Measurements from ENCODE around the gene DGKB.

The DGKB gene

DNA sequence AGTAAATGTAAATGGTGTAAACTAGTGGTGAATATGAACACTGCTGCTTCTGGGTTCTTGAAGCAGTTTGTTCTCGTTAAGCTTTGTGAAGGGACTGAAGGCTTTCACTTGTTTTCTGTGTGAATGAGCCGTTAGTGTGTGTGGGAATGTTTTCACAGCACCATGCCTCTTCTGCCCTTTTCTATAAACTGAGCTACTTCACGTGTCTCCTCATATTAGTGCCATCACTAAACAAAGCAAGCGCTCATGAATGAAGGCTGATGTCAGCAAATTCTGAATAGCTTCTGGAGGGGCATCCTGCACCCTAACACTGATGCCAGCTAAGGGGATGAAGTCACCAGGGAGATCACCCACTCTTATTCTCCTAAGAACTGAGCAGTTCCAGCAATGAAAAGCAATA, 707.5 kb downstream of the DGKB start:
- no peak for DNase-seq

DNA sequence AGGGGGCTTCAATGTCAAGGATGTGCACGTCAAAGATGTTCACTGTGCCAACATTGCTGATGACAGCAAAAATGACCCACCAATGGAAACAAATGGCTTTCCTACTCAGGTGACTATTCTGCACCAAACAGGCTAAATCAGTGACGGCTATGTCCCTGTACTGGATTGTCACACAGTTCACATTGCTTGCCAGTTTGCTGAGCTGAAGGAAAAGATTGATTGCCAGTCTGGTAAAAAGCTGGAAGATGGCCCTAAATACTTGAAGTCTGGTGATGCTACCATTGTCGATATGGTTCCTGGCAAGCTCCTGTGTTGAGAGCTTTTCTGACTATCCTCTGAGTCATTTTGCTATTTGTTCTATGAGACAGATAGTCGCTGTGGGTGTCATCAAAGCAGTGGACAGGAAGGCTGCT, 710.9 kb downstream of the DGKB start:
- no peak for DNase-seq

DNA sequence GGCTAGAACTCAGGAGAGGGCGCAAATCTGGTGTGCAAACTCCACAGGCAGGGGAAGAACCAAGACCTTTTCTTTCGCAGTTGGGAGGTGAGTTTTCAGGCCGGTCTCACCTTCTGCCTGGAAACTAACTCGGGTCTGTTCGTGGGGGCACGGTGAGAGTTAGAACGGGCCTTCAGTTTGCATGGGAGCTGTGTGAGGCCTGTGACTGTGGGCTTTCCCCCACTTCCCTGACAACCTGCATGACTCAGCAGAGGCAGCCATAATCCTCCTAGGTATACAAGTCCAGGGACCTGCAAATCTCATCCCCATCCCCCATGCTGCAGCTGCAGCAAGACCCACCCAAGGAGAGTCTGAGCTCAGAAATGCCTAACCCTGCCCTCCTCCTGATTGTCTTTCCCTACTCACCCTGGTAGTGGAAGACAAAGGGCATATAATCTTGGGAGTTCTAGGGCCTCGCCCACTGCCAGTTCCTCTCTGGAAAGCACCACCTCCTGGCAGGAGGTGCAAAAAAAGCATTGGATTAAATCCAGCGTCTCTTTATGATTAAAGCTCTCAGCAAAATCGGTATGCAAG, 718.2 kb downstream of the DGKB start:
- no peak for DNase-seq

DNA sequence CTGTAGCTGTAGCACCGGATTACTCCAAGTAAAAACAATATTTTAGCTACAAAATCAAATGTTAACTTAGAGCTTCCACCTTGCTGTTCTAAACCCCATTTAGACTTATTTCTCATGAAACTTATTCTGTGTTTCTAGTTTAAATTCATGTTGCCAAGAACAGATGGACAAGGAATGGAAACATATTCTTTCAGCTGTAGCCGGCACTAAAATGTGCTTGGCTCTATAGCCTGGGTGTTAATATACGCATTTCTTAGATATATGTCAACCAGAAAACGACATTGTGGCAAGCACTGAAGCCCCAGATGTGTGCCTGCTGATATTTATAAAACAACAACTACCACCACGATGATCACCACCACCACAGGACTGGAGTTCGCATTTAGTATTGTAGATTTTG, 722.8 kb downstream of the DGKB start:
- DNase-seq: no peak

DNA sequence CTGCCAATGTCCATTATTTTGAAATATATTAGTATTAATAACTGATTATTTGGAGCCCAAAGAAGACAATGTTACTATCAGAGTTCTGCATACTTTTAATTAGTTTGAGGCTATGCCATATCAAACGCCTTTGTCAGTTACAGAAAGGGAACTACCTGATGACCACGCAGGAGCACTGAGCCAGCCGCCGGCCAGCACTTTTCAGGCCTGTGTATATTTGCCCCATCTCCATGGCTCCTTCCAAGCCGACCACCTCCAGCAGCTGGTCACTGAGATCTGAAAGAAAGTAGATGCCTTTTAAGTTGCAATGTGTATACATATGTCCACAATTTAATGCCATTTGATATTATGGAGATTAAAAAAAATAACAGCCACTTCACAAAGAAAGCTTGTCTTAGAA, 724.7 kb downstream of the DGKB start:
- no peak for DNase-seq

DNA sequence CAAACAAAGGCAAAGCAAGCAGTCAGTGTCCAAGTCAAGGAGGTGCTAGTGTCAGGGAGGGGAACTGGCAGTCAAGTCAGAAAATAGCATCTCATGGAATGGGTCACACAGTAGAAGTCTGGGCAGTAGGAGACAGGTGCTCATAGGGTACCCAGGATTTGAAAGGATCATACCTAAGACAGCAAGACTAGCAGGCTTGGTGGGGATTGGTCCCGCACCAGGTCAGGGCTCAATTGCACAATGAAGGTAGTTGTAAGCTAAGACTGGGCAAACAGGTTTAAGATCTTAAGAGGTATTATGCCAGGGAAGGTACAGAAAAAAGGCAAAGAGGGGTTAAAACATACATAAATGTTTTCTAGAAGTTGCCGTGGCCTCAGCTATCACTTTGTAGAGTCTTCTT, 731.7 kb downstream of the DGKB start:
- no peak for DNase-seq

DNA sequence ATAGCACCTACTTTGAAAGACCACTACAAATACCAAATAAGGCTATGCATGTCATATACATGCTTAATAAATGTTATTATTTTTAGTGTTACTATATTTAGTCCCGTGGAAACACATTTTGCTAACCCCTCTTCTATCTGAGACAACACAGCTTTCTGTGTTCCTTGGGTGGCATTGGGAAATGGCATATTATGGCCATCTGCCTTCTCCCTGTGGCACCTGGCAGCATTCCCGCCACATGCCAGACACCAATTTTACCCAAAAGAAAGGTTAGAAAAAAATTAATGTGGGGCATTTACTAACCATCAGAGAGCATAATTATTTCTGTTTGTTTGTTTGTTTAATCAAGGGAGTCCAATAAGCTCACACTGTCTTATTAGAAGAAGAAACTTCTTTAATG, 744.4 kb downstream of the DGKB start:
- DNase-seq: no peak

DNA sequence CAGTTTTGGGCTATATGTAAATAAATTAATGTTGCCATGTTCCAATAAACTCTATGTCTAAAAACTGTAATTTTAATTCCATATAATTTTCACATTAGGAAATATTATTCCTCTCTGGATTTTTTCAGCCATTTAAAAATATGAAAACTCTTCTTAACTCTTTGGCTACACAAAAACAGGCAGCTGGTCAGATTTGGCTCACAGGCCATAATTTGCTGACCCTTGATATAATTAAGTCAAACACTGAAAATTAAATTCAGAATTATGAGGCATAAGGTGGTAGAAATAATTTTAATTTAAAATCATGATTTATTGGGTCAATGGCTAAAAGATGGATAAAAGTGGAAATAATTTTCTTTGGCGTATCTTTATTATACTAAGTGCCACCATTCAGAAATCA, 746.1 kb downstream of the DGKB start:
- DNase-seq: no peak

DNA sequence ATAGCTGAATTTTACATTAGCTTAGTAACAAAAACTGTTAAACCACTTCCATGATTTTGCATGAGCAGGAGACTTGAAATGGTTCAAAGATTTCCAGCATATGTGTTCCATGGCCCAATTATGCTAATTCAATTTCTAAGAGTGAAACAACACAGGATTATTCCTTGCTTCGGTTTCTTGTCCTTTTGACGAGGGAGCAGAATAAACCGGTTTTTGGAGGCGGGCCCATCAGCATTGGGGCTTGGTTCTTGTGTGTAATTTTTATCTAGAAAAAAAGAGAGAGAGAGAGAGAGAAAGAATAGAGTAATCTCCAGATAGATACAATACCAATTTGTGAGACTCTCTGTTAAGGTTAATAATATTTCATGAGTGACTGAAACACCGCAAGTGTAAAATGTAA, 753.6 kb downstream of the DGKB start:
- DNase-seq: no peak

DNA sequence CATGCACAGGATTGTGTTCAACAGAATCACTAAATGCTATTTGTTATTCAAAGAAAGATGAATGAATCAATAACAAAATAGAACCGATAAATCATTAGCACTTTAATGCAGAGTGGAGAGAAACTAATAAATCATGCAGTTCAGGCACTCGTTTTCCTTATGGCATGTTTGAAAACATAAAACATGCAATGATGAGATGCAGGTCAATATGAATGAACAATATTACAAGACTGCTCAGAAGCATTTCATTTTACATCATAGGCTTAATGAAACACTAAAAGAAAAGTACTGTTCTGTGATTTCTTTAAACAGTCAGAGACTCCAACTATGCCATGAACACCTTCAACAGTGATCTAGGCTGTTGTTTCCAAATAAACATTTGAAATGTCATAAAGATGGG, 755.0 kb downstream of the DGKB start:
- DNase-seq: no peak

DNA sequence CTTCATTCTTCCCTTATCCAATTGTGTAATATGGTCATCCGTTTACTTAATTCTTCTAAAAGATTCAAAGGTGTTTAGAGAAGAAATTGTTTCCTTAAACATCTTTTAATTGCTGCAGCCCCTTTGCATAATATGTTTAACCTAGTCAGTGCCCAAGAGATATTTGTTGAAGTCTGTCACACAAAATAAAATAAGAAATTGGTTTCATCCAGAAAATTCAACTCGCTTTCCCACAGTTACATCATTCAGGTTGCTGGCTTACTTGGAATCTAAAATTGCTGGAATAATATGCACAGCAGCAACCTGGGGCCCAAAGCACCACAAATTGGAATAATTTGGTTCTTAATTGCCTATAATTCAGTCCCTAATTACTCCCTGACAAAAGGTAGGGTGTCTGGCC, 758.0 kb downstream of the DGKB start:
- DNase-seq: no peak

DNA sequence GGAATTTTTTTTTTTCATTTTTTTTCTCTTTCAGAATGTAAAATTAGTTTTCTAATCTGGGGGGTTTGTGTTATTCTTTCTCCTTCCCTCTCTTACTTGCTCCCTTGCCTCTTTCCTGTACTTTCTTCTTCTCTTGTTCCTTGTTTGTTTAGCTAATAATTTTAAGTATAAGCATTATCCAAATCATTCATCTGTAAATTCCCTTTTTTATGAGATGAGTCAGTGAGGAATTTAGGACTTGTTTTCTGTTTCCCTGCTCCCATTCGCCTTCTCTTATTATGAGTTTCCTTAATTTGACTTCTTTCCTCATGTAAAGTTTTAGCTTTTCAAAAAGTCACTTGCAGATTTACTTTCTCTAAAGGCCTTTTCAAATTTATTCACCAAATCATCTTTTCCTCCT, 758.4 kb downstream of the DGKB start:
- DNase-seq: no peak

DNA sequence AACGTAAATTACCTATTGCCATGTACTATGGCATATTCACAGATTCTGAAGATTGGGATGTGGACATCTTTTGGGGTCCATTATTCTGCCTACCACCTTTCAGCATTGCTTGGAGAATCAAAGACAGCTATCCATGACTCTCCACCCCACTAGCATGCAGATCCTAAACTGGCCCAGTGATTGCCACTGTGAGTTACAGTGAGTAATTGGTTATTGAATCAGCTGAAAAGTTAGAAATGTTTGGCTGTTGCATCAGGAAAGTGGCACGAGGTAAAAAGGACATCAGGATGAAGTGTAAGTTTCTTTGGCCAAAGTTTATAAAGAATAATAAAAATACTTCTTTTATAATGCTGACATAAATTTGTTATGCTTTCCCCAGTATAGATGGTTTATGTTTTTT, 764.9 kb downstream of the DGKB start:
- no peak for DNase-seq

DNA sequence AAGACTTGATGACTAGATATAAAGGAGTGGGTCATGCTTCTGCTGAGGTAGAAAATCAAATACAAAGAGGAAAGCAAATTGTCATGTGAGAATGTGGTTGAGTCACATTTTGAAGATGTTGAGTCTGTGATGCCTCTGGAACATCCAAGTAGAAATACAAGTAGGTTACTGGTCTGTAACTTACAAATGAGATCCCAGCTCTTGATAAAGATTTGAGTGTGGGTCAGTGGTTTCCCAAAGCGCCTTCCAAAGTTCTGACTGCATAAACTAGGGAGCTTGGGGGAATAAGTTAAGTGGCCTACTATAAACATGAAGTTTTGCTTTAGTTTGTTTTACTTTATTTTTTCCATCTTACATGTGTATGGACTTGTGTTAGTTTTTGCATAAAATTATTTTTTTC, 768.8 kb downstream of the DGKB start:
- DNase-seq: no peak

DNA sequence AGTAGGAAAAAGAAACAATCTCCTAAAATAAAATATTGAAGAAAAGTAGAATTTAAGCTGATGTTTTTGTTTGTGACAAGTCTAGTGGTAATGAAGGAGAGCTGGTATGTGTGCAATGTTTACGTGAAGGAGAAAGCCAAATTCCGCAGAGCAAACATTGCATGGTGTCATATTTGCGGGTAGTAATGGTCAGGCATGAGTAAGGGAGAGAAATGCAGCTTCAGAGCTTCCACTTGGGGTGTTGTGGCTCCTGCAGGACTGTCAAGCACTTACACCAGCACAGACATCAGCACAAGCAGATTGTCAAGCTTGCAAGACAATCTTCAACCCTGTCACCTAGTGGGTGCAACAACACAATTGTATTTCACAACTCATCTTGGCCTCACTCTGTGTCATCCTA, 776.6 kb downstream of the DGKB start:
- no peak for DNase-seq

DNA sequence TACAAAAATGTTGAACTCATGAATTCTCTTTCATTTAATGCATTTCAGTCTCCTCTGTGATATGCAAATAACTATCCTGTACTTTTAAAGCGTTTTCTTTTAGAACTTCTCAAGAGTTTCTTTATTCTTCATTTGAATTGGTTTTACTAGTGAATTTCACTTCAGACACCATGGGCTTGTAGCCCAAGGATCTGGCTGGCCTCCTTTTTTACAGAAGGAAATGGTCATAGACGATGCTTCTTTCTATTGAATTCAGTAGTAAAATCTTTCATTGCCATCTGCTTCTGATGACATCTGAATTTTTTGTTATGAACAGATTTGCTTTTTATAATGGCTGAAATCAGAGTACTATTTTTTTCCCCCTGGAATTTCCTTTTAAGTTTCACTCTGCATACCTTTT, 777.8 kb downstream of the DGKB start:
- DNase-seq: no peak

DNA sequence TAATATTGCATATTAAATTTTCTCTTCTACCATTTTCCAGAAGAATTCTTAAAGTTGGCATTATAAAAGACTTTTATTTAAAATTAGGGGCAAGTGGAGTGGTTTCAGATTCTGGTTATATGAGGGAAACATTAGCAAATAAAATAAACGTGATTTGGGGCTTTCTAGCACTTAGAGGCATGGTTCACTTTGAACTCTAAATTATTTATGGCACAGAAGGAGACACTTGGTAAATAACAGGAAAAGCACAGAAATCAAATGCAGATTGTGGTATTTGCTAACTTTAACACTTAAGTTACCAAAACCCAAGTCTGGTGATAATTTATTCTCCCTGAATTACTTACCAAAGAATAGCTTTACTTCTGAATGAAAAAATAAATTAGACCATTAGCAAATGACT, 778.6 kb downstream of the DGKB start:
- DNase-seq: no peak

DNA sequence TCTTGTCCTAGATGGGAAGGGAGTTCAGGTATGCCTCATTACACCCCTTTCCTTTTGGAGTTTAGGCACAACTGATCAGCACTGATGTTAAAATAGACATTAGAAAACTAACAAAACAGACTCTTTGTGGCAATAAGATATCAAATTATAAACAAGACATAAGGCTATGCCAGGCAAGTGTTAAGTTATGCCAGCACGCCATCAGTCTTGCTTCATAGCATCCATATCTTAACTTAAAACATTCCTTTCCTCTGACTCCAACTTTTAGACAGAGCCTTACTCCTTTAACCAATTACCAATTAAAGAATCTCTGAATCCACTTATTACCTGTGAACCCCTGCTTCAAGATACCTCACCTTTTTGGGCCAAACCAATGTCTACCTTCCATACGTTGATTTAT, 786.9 kb downstream of the DGKB start:
- no peak for DNase-seq

DNA sequence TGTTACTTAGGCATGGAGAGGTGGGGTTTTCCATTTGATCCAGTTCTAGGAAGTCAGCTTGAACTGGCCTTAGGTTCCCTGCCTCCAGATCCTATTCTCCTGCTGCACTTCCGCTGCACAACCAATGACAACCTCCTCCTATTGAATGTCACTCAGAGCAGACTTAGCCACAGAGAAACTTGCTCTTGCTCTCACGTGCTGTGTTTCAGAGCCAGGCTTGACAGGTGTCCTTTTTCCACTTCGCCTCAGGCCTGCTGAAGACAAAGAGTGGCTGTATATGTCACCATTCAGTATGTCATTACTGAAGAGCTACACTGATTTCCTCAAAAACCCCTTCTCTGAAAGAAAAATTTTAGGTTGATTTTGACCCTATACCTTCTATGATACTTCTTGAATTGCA, 797.7 kb downstream of the DGKB start:
- no peak for DNase-seq

DNA sequence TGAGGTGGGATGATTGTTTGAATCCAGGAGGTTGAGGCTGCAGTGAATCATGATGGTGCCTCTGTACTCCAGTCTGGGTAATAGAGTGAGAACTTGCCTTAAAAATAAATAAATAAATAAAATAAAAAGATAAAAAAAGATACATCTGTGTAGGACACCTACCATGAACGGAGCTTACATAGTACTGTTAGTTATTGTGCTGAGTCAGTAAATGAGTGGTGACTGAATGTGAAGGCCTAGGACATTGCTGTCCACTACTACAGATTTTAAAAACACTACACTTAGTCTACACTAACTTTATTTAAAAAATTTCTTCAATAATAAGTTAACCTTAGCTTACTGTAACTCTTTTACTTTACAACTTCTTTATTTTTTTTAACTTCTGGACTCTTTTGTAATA, 806.4 kb downstream of the DGKB start:
- no peak for DNase-seq

DNA sequence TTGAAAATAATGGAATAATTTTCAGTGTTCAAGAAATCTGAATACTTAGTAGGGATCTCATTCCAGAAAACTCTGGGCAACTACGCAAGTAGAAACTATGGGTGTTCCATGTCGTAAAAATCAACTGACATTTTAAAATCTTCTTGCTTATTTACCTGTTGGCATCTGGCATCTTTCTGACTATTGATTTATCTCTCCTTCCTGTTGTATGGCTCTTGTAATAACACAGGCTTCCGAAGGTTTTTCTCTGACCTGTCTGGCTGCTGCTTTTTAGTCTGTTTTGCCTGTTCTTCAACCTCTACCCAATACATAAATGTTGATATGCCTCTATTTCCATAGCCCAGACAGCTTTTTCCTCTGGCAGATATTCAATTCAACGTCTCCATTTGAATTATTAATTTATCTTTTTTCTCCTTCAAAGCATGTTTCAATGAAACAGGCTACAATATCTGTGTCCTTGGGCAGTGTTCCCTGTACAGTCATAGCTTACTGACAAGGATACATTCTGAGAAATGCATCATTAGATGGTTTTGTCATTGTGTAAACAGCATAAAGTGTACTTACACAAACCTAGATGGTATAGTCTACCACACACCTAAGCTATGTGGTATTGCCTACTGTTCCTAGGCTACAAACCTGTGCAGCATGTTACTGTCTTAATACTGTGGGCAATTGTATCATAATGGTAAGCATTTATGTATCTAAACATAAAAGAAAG, 807.2 kb downstream of the DGKB start:
- DNase-seq: no peak
